ENCODE results near the gene CCN6.
A peak's percentile ranks its signal among the peaks of the same experiment; 100 is the strongest.
"Not testable (repeated sequence)": the region's sequence is repeated elsewhere in the genome, so short reads cannot be mapped to it uniquely, and the experiment has no call there.

CCN6 gene

GRCh38 chr6:112039431-112039770 is 14.5 kb upstream of the CCN6 start:
- no peak for TF ChIP-seq CTCF (conservative IDR thresholded peaks at IDR 0.05; ENCODE audit: low read depth, low read length)
- DNase-seq (ENCODE audit: low read depth) = no peak
- H3K4me3 ChIP-seq (ENCODE audit: low read length) = no peak overlapping the region

GRCh38 chr6:112040956-112041355 is 12.9 kb upstream of the CCN6 start:
- TF ChIP-seq CTCF (conservative IDR thresholded peaks at IDR 0.05; ENCODE audit: low read depth, low read length) = no peak
- no peak overlapping the region for H3K4me3 ChIP-seq (ENCODE audit: low read length)
- no peak for DNase-seq (ENCODE audit: low read depth)

GRCh38 chr6:112041535-112041934 is 12.4 kb upstream of the CCN6 start:
- TF ChIP-seq CTCF (conservative IDR thresholded peaks at IDR 0.05; ENCODE audit: low read depth, low read length) = no peak
- no peak overlapping the region for H3K4me3 ChIP-seq (ENCODE audit: low read length)
- DNase-seq (ENCODE audit: low read depth) = no peak

- DNase-seq (ENCODE audit: low read depth) = no peak
- H3K4me3 ChIP-seq (ENCODE audit: low read length) = peak overlapping the region; percentile 69
- TF ChIP-seq CTCF (conservative IDR thresholded peaks at IDR 0.05; ENCODE audit: low read depth, low read length) = peak; percentile 96
Observed at GRCh38 chr6:112043032-112044007, 10.6 kb upstream of the CCN6 start.

- no peak for DNase-seq (ENCODE audit: low read depth)
- H3K4me3 ChIP-seq (ENCODE audit: low read length) = no peak overlapping the region
- TF ChIP-seq CTCF (conservative IDR thresholded peaks at IDR 0.05; ENCODE audit: low read depth, low read length) = no peak
Observed at GRCh38 chr6:112044196-112044595, 9.7 kb upstream of the CCN6 start.

GRCh38 chr6:112044856-112045255 is 9.0 kb upstream of the CCN6 start:
- no peak for TF ChIP-seq CTCF (conservative IDR thresholded peaks at IDR 0.05; ENCODE audit: low read depth, low read length)
- no peak for DNase-seq (ENCODE audit: low read depth)
- no peak overlapping the region for H3K4me3 ChIP-seq (ENCODE audit: low read length)

GRCh38 chr6:112047523-112047922 is 6.4 kb upstream of the CCN6 start:
- DNase-seq (ENCODE audit: low read depth); H3K4me3 ChIP-seq (ENCODE audit: low read length): not testable (repeated sequence)
